GM19397 (cell line): ENCODE data around the gene CRYBG3.

Source experiments
- ATAC-seq: cut with Tn5 transposase; IDR thresholded peaks from one replicate; pipeline ENCODE4 v1.9.1; 2021; ENCODE audit warnings: mild to moderate bottlenecking, moderate library complexity; ENCODE audit not compliant: unreplicated experiment

CRYBG3 gene

GRCh38 chr3:97939401-97939800, 117.6 kb downstream of the CRYBG3 start:
- no peak for ATAC-seq

- no peak for ATAC-seq
These were observed 118.2 kb downstream of the CRYBG3 start for GRCh38 chr3:97940034-97940433.

- ATAC-seq = no peak
These were observed 121.2 kb downstream of the CRYBG3 start for GRCh38 chr3:97942801-97943546.

- no peak for ATAC-seq
These were observed 126.7 kb downstream of the CRYBG3 start for GRCh38 chr3:97948351-97949109.

GRCh38 chr3:97949110-97949485, 127.3 kb downstream of the CRYBG3 start:
- no peak for ATAC-seq

GRCh38 chr3:97949743-97950142, 127.9 kb downstream of the CRYBG3 start:
- ATAC-seq = no peak

- no peak for ATAC-seq
These were observed 128.5 kb downstream of the CRYBG3 start for GRCh38 chr3:97950360-97950759.

- no peak for ATAC-seq
These were observed 130.5 kb downstream of the CRYBG3 start for GRCh38 chr3:97952280-97952679.

GRCh38 chr3:97952872-97953271, 131.1 kb downstream of the CRYBG3 start:
- no peak for ATAC-seq

- no peak for ATAC-seq
These were observed 132.5 kb downstream of the CRYBG3 start for GRCh38 chr3:97954228-97954827.

GRCh38 chr3:97956051-97956450, 134.2 kb downstream of the CRYBG3 start:
- ATAC-seq = no peak

- no peak for ATAC-seq
These were observed 136.0 kb downstream of the CRYBG3 start for GRCh38 chr3:97957617-97958311.

GRCh38 chr3:97958396-97958795, 136.6 kb downstream of the CRYBG3 start:
- ATAC-seq = no peak

GRCh38 chr3:97958796-97959195, 137.0 kb downstream of the CRYBG3 start:
- no peak for ATAC-seq

- ATAC-seq = no peak
These were observed 138.1 kb downstream of the CRYBG3 start for GRCh38 chr3:97959872-97960271.

GRCh38 chr3:97960551-97960950, 138.7 kb downstream of the CRYBG3 start:
- no peak for ATAC-seq

GRCh38 chr3:97960993-97961766, 139.4 kb downstream of the CRYBG3 start:
- no peak for ATAC-seq

GRCh38 chr3:97967966-97968365, 146.2 kb downstream of the CRYBG3 start:
- no peak for ATAC-seq

- no peak for ATAC-seq
These were observed 146.6 kb downstream of the CRYBG3 start for GRCh38 chr3:97968376-97968775.

- no peak for ATAC-seq
These were observed 147.7 kb downstream of the CRYBG3 start for GRCh38 chr3:97969541-97969940.

GRCh38 chr3:97970156-97970555, 148.3 kb downstream of the CRYBG3 start:
- no peak for ATAC-seq
